NCI-H82 (cell line): ENCODE results near the gene FRMD7.
A peak's percentile ranks its signal among the peaks of the same experiment; 100 is the strongest.
"Not testable (repeated sequence)": the region's sequence is repeated elsewhere in the genome, so short reads cannot be mapped to it uniquely, and the experiment has no call there.

ENCODE experiments used
- DNase-seq: peaks from one replicate; lab custom pipeline; 2025; lab: John Stamatoyannopoulos, UW

The FRMD7 gene

GRCh38 chrX:132092439-132093065 lies 35.3 kb downstream of the FRMD7 start:
- peak; percentile 72 for DNase-seq

- DNase-seq = no peak
Observed at GRCh38 chrX:132090403-132091159, 37.2 kb downstream of the FRMD7 start.

GRCh38 chrX:132088864-132089263 lies 39.0 kb downstream of the FRMD7 start:
- DNase-seq = no peak

- no peak for DNase-seq
Observed at GRCh38 chrX:132086672-132087071, 41.1 kb downstream of the FRMD7 start.

- no peak for DNase-seq
Observed at GRCh38 chrX:132085786-132086185, 42.0 kb downstream of the FRMD7 start.

- no peak for DNase-seq
Observed at GRCh38 chrX:132077912-132078311, 49.9 kb downstream of the FRMD7 start.

- DNase-seq = no peak
Observed at GRCh38 chrX:132077414-132077813, 50.4 kb downstream of the FRMD7 start.

GRCh38 chrX:132071254-132071653 lies 56.6 kb downstream of the FRMD7 start:
- peak; percentile 6 for DNase-seq

- no peak for DNase-seq
Observed at GRCh38 chrX:132068405-132068804, 59.4 kb downstream of the FRMD7 start.

- DNase-seq = no peak
Observed at GRCh38 chrX:132063862-132064261, 64.0 kb downstream of the FRMD7 start.

- no peak for DNase-seq
Observed at GRCh38 chrX:132063334-132063733, 64.5 kb downstream of the FRMD7 start.

GRCh38 chrX:132059973-132060540 lies 67.8 kb downstream of the FRMD7 start:
- no peak for DNase-seq

GRCh38 chrX:132058975-132059374 lies 68.8 kb downstream of the FRMD7 start:
- no peak for DNase-seq

GRCh38 chrX:132058050-132058449 lies 69.8 kb downstream of the FRMD7 start:
- DNase-seq = no peak

GRCh38 chrX:132051778-132052177 lies 76.0 kb downstream of the FRMD7 start:
- not testable (repeated sequence) for DNase-seq

GRCh38 chrX:132046533-132046932 lies 81.3 kb downstream of the FRMD7 start:
- DNase-seq = no peak

- DNase-seq = no peak
Observed at GRCh38 chrX:132045456-132045855, 82.4 kb downstream of the FRMD7 start.

GRCh38 chrX:132044953-132045352 lies 82.9 kb downstream of the FRMD7 start:
- no peak for DNase-seq

GRCh38 chrX:132043977-132044376 lies 83.8 kb downstream of the FRMD7 start:
- no peak for DNase-seq

GRCh38 chrX:132041015-132041414 lies 86.8 kb downstream of the FRMD7 start:
- no peak for DNase-seq

GRCh38 chrX:132040066-132040465 lies 87.8 kb downstream of the FRMD7 start:
- no peak for DNase-seq

- no peak for DNase-seq
Observed at GRCh38 chrX:132037479-132037993, 90.3 kb downstream of the FRMD7 start.

GRCh38 chrX:132034648-132035047 lies 93.2 kb downstream of the FRMD7 start:
- no peak for DNase-seq
